ENCODE data around the gene GATAD2A.
"Not testable (repeated sequence)": the region's sequence is repeated elsewhere in the genome, so short reads cannot be mapped to it uniquely, and the experiment has no call there.

Gene GATAD2A

DNA sequence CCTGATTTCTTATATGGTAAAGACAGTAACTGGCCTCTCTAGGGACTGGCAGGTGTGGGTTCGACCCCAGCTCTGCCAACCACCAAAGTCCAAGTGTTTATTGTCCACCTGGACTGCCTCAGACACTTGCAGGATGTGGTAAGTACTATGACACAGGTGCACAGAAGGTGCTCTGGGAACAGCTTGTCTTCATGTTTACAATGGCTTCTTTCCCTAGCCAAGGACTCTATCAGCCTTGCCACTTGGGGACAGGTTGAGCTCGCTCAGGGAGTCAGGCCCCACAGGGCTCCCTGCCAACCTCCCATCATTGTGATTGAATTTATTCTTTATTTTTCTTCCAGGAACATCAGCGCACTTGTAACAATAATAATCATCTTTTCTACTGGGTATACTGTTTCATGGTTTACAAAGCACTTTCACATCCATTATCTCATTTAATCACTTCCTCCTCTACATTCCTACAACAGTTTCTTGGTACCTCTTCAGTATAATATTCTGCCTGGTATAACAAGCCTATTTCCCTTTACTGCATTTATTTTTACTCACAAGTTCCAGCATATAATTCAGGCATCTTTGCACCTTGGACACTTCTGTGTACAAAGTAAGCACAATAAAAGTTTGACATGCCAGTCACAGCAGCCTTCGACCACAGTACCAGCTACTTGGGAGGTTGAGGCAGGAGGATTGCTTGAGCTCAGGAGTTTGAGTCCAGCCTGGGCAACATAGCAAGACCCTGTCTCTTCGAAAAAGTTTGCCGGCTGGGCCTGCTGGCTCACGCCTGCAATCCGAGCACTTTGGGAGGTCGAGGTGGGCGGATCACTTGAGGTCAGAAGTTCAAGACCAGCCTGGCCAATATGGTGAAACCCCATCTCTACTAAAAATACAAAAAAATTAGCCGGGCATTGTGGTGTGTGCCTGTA lies 24.2 kb upstream of the GATAD2A start:
- DNase-seq (ENCODE audit: insufficient read length, low spot score) (no peak), FAIRE-seq (no peak)
- no peak for TF ChIP-seq POLR2A (IDR thresholded peaks at IDR 0.05; ENCODE audit: low read depth, low read length)

DNA sequence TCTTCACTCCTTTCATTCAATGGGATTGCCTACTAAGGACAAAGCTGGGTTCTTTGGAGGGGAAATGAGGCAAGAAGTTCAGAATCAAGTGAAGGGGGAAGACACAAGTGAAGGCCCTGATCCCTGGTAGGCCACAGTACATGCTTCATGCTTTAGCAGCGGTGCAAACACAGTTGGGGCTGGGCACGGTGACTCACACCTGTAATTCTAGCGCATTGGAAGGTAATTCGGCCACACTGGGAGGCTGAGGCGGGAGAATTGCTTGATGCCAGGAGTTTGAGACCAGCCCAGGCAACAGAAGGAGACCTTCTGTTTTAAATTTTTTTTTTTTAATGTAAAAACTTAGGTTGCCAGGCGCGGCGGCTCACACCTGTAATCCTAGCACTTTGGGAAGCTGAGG lies 23.4 kb upstream of the GATAD2A start:
- no peak for FAIRE-seq
- no peak for TF ChIP-seq POLR2A (IDR thresholded peaks at IDR 0.05; ENCODE audit: low read depth, low read length)
- no peak for DNase-seq (ENCODE audit: insufficient read length, low spot score)

DNA sequence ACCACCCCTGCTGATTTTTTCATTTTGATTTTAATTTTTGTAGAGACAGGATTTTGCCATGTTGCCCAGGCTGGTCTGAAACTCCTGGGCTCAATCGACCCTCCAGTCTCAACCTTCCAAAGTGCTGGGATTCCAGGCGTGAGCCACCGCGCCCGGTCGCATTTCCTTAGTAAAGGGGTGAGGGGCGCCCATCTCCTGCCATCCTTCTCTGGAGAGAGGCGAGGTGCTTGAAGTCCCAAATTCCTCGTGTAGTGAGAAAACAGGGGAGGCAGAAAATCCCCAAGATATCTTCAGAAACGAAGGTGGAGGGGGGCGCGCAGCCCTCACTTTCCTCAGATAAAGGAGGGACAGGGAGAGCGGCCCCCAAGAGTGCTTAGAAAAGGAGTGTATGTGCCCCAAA lies 21.0 kb upstream of the GATAD2A start:
- no peak for DNase-seq (ENCODE audit: insufficient read length, low spot score)
- no peak for TF ChIP-seq POLR2A (IDR thresholded peaks at IDR 0.05; ENCODE audit: low read depth, low read length)
- FAIRE-seq: no peak

DNA sequence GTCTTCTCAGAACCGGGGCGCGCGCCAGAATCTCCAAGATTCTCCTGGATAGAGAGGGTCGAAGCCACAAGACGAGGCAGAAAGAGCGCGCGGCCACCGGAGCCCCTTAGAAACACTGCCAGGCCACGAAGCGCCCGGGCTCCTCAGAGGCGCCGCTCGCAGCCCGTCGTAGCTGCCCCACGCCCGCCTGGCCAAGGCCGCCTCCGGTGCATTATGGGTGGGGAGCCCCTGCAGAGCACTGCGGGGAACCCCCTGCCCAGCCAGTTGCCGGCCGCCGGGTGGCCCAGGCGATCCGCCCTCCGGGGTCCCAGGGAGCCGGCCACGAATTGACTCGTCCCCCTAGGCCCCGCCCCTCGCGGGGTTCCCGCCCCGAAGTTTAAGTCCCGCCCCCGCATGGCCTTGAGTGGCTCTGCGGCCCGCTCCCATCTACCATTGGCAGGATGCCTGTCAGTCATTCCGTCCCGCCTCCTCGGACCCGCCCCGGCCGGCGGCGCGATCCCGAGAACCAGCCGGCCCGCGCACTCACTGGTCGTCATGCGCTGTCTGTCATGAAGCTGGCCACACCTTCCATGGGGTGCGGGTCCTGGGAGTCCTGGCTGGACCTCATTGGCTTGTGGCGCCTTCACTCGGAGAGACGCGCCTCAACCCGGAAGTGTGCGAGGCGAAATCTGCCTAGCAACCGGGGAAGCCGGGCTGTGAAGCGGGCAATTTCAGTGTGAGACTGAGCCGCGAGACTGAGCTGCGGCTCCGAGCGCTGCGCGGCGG lies 20.2 kb upstream of the GATAD2A start:
- peak; percentile 45 for TF ChIP-seq POLR2A (IDR thresholded peaks at IDR 0.05; ENCODE audit: low read depth, low read length)
- peak; percentile 58 for FAIRE-seq
- peak; percentile 96 for DNase-seq (ENCODE audit: insufficient read length, low spot score)

DNA sequence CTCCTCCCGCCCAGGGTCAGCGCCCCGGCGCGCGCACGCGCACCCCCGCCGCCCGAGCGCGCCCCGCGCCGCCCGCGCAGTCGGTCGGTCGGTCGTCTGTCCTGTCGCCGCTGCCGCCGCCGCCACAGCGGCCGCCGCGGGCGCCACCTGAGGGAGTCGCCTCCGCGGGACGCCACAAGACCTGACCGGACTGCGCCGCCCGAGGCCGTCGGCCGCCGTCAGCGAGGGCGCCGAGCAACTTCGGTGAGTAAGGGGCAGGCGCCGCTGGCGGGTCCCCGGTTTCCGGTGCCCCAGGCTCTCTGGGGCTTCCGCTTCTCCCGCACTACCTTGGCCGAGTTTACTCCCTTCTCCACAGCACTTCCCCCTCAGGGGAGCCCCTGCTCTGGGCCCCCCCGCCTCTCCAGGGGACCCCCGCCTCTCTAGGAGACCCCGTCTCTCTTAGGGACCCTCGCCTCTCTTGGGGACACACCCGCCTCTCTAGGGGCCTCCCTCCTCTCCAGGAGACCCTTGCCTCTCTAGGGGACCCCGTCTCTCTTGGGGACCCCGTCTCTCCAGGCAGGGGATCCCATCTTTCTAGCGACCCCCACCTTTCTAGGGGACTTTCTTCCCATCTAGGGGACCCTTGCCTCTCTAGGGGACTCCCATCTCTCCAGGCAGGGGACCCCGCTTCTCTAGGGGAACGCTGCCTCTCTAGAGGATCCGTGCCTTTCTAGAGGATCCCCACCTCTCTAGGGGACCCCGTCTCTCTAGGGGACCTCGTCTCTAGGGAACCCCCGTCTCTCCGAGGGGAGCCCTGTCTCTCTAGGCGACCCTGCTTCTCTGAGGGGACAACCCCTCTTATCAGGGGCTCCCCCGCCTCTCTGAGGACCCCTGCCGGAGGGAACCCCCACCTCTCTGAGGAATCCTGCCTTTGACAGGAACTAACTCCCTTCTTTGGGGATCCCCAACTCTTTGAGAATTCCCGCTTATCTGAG lies 19.3 kb upstream of the GATAD2A start:
- FAIRE-seq (no peak), DNase-seq (ENCODE audit: insufficient read length, low spot score) (peak; percentile 47)
- peak; percentile 78 for TF ChIP-seq POLR2A (IDR thresholded peaks at IDR 0.05; ENCODE audit: low read depth, low read length)

DNA sequence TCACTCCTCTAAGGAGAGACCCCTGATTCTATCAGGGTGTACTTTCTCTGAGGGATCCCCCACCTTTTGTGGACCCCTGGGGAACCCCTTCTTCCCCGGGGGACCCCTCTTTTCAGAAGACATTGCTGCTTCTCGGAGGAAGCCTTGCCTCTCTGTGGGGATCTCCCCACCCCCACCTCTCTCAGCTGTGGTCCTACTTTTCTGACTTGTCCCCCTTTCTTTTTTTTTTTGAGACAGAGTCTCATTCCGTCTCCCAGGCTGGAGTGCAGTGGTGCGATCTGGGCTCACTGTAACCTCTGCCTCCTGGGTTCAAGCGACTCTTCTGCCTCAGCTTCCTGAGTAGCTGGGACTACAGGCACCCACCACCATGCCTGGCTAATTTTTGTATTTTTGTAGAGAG lies 18.4 kb upstream of the GATAD2A start:
- FAIRE-seq: no peak
- no peak for TF ChIP-seq POLR2A (IDR thresholded peaks at IDR 0.05; ENCODE audit: low read depth, low read length)
- no peak for DNase-seq (ENCODE audit: insufficient read length, low spot score)

DNA sequence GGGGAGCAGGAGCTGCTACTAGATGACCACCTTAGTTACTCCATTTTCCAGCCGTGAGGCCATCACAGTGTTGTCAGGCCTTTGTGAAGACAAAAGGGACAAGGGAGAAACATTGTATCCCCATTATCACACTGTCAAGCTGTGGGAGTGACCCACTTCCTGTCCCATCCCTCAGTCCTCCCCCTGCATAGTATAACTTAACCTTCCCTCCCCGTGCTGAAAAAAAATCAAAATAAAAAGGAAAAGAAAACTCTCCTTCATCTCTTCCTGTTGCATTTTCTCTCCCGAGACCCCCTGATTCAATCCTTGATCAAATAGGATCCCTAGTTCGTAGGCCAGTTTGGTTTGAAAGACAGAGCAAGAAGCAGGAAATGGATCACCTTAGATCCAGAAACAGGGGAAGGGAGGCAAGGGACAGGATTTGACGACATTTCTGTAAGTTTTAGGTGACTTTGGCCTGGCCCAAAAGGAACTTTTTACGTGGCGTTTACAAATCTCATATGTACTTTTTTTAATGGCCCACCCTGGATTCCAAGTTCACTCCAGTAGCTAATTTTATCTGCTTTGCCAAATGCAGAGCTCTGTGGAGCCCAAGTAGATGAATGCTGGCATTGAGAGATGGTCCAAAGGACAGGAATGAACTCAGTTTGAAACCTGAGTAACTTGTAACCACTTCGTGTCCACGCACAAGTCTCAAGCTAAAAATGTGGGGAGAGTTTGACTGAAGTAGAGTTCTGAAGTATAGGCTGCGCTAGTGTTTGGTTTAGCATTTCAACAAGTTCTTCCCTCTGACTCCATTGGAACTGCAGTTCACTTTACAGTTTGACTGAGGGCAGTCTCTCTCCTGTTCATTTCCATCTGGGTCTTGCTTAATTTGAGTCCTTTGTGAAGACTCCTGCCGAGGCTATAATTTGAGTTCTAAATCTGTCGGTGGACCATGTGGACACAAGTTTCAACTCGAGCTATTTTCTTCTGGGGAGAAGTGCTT lies 16.6 kb upstream of the GATAD2A start:
- no peak for TF ChIP-seq POLR2A (IDR thresholded peaks at IDR 0.05; ENCODE audit: low read depth, low read length)
- DNase-seq (ENCODE audit: insufficient read length, low spot score): no peak
- no peak for FAIRE-seq

DNA sequence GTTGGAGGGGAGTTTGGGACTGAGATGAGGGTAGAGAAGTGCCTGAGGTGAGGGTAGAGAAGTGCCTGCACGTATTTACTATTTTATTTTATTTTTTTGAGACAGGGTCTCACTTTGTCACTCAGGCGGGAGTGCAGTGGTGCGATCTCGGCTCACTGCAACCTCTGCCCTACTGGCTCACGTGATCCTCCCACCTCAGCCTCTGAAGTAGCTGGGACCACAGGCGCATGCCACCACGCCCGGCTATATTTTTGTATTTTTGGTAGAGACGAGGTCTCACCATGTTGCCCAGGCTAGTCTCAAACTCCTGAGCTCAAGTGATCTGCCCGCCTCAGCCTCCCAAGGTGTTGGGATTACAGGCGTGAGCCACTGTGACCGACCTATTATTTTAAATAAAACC lies 15.8 kb upstream of the GATAD2A start:
- FAIRE-seq; DNase-seq (ENCODE audit: insufficient read length, low spot score): not testable (repeated sequence)

DNA sequence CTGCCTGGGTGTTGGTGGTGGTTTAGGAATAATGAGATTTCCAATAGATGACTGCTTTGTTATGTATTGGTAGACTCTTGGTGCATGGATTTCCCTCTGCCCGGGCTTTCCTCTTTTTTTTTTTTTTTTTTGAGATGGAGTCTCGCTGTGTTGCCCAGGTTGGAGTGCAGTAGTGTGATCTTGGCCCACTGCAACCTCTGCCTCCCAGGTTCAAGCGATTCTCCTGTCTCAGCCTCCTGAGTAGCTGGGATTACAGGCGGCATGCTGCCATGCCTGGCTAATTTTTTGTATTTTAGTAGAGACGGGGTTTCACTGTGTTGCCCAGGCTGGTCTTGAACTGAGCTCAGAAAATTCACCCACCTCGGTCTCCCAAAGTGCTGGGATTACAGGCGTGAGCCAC lies 11.1 kb upstream of the GATAD2A start:
- FAIRE-seq; DNase-seq (ENCODE audit: insufficient read length, low spot score): not testable (repeated sequence)

DNA sequence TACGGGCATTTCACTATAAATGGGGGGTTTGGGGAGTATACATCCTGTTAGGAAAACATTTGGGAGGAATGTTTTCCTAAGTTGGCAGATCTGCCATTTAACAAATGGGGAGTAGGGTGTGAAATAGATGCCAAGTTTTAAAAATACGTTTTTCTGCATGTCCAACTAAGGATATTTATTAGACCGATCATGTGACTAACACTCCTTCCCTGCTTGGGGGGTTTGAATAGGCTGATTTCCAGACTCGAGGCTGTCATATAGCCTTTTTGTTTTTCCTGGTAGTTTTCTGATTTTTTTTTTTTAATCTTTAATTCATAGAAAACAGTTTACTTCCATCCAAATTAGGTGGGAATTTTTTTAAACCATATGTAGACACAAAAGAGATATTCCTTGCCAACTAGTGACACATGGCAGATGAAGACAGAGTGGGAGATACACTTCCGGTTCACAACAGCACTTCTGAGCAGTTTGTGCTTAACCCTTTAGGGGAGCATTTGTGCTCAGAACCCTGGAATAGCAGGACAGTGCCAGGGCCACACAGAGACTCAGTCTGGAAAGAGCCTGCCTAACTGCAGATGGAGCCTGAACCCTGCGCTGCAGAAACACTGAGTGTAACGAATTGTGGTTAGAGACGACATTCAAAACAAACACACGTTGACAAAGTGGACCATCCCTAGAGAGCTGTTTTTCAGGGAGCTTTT lies 5.6 kb upstream of the GATAD2A start:
- DNase-seq (ENCODE audit: insufficient read length, low spot score) (no peak), FAIRE-seq (no peak)
- TF ChIP-seq POLR2A (IDR thresholded peaks at IDR 0.05; ENCODE audit: low read depth, low read length): no peak

DNA sequence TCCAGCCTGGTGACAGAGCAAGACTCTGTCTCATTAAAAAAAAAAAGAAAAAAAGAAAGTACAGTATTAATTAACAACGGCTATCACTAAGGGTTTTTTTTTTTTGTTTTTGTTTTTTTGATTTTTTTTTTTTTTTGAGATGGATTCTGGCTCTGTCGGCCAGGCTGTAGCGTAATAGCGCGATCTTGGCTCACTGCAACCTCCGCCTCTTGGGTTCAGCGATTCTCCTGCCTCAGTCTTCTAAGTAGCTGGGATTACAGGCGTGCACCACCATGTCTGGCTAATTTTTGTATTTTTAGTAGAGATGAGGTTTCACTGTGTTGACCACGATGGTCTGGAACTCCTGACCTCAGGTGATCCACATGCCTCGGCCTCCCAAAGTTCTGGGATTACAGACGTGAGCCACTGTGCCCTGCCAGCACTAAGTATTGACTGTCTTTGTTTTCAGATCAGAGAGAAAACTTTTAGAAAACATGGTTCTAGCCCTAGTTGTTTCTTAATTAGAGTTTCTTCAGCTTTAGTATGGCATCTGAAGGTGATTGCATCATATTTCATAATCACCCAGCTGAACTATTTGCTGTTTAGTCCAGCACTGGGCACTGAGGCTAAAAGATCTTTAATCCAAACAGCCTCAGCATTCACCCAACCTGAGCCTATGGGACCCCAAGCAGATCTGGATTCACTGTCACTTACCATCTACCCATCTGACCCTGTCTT lies 2.7 kb upstream of the GATAD2A start:
- FAIRE-seq (no peak), DNase-seq (ENCODE audit: insufficient read length, low spot score) (no peak)
- no peak for TF ChIP-seq POLR2A (IDR thresholded peaks at IDR 0.05; ENCODE audit: low read depth, low read length)
